CD14-positive monocyte (primary cell): ENCODE results near the gene MAP2K5. TPM values are rescaled to one million over a fixed set of nuclear protein-coding genes. Genes with fewer than 3 reads are reported as not detected.

Experiments used
- DNase-seq, 3 donors: peaks; one replicate each; pipeline ENCODE4 v3.0.0-alpha.2; 2011 to 2022
- H2AFZ ChIP-seq: 2 replicates; pipeline ENCODE4 v1.6.0; 2012; ENCODE audit warnings: mild to moderate bottlenecking, low read depth, low read length, inconsistent platforms; ENCODE audit not compliant: insufficient read depth, poor library complexity, severe bottlenecking
- H3K27ac ChIP-seq, 2 donors: 1 replicate in 1 of 2; 2 replicates in 1 of 2; pipeline ENCODE4 v1.5.1; 2012 to 2013; ENCODE audit warnings: low read length in 2 of 2, control low read depth in 1 of 2, inconsistent platforms in 1 of 2, low read depth in 1 of 2, mild to moderate bottlenecking in 1 of 2
- H3K27me3 ChIP-seq, 2 donors: one replicate each; pipeline versions ENCODE4 v1.6.0 to v1.6.1; 2011 to 2013; ENCODE audit warnings: low read length in 2 of 2; ENCODE audit not compliant: control insufficient read depth in 2 of 2, insufficient read depth in 2 of 2
- H3K36me3 ChIP-seq, 2 donors: replicated peaks in 1 of 2; 1 replicate in 1 of 2; 2 replicates in 1 of 2; pipeline versions ENCODE4 v1.5.1 to v1.6.1; 2012 to 2013; ENCODE audit warnings: low read length in 2 of 2, control low read depth in 1 of 2, inconsistent platforms in 1 of 2, mild to moderate bottlenecking in 1 of 2; ENCODE audit not compliant: insufficient read depth in 2 of 2, control insufficient read depth in 1 of 2
- H3K4me1 ChIP-seq, 2 donors: 1 replicate in 1 of 2; 2 replicates in 1 of 2; pipeline versions ENCODE4 v1.5.1 to v1.6.1; 2012 to 2013; ENCODE audit warnings: low read length in 2 of 2, control low read depth in 1 of 2, inconsistent platforms in 1 of 2, mild to moderate bottlenecking in 1 of 2, moderate library complexity in 1 of 2; ENCODE audit not compliant: insufficient read depth in 2 of 2, control insufficient read depth in 1 of 2
- H3K4me2 ChIP-seq: replicated peaks from 2 replicates; pipeline ENCODE3; 2012; ENCODE audit warnings: low read length, moderate library complexity, mild to moderate bottlenecking; ENCODE audit not compliant: poor library complexity, severe bottlenecking; ENCODE audit errors: extremely low read depth
- H3K4me3 ChIP-seq, 3 experiments: fragments of 200-600 bp in 1 of 3; sonication (generic) in 1 of 3; replicated peaks in 1 of 3; 1 replicate in 2 of 3; 2 replicates in 1 of 3; pipeline ENCODE4 v1.5.1; 2011 to 2013; ENCODE audit warnings: low read length in 3 of 3, mild to moderate bottlenecking in 3 of 3, control low read depth in 2 of 3, low read depth in 2 of 3, inconsistent platforms in 1 of 3, moderate library complexity in 1 of 3
- H3K79me2 ChIP-seq: 2 replicates; pipeline ENCODE4 v1.6.0; 2012; ENCODE audit warnings: mild to moderate bottlenecking, control low read depth, inconsistent platforms, low read length, moderate library complexity; ENCODE audit not compliant: insufficient read depth
- H3K9ac ChIP-seq: 2 replicates; pipeline ENCODE4 v1.6.0; 2017; ENCODE audit warnings: low read length, mild to moderate bottlenecking; ENCODE audit not compliant: insufficient read depth, poor library complexity, severe bottlenecking
- H3K9me3 ChIP-seq, 2 donors: replicated peaks in 1 of 2; 1 replicate in 1 of 2; 2 replicates in 1 of 2; pipeline versions ENCODE4 v1.5.1 to v1.6.1; 2012 to 2013; ENCODE audit warnings: low read length in 2 of 2, control low read depth in 1 of 2; ENCODE audit not compliant: control insufficient read depth in 1 of 2, insufficient read depth in 1 of 2
- H4K20me1 ChIP-seq: 2 replicates; pipeline ENCODE4 v1.6.0; 2012; ENCODE audit warnings: mild to moderate bottlenecking, low read length, control low read depth, moderate library complexity; ENCODE audit not compliant: insufficient read depth
- H3K27ac Mint-ChIP-seq, 7 donors: one replicate each; pipeline ENCODE4 v1.8.0; 2020; ENCODE audit warnings: mild to moderate bottlenecking in 7 of 7, mixed read lengths in 7 of 7, moderate library complexity in 6 of 7, inconsistent platforms in 2 of 7
- H3K27me3 Mint-ChIP-seq, 3 donors: one replicate each; pipeline ENCODE4 v1.8.0; 2021 to 2022; ENCODE audit warnings: low read depth in 3 of 3, mild to moderate bottlenecking in 3 of 3, mixed read lengths in 3 of 3, moderate library complexity in 3 of 3, inconsistent platforms in 1 of 3
- H3K36me3 Mint-ChIP-seq, 2 donors: one replicate each; pipeline ENCODE4 v1.8.0; 2020; ENCODE audit warnings: mixed read lengths in 2 of 2, inconsistent platforms in 1 of 2, mild to moderate bottlenecking in 1 of 2
- H3K4me1 Mint-ChIP-seq: one replicate; pipeline ENCODE4 v1.8.0; 2020; ENCODE audit warnings: mild to moderate bottlenecking, mixed read lengths
- H3K4me3 Mint-ChIP-seq, 2 donors: one replicate each; pipeline ENCODE4 v1.8.0; 2020; ENCODE audit warnings: mild to moderate bottlenecking in 2 of 2, mixed read lengths in 2 of 2, moderate library complexity in 1 of 2
- H3K9me3 Mint-ChIP-seq, 7 donors: one replicate each; pipeline ENCODE4 v1.8.0; 2020 to 2022; ENCODE audit warnings: mixed read lengths in 7 of 7, mild to moderate bottlenecking in 6 of 7, moderate library complexity in 6 of 7, inconsistent platforms in 2 of 7
- CTCF ChIP-seq: fragments of 200-600 bp; IDR thresholded peaks from one replicate; pipeline ENCODE4 v1.8.0; 2022; ENCODE audit warnings: antibody characterized with exemption, mild to moderate bottlenecking
- WGBS: methylation state at CpG from one replicate; pipeline ENCODE4 v1.1.5; 2013; ENCODE audit warnings: missing lambda C conversion rate; ENCODE audit not compliant: insufficient coverage; 5-methylcytosine and 5-hydroxymethylcytosine counted together
- intact Hi-C, 2 donors: fragments of 100-400 bp; cut with micrococcal nuclease; formaldehyde crosslinking; loops; one replicate each; pipeline versions ENCODE4 v1.15.0 to v1.15.1; 2023
- polyA plus RNA-seq, 3 donors: library from polyadenylated mRNA; depleted of rRNA in 1 of 3; unstranded in 2 of 3; stranded (reverse) in 1 of 3; fragments of 300-500 nt in 2 of 3; fragments of >200 nt in 1 of 3; fragmentation: Illumina TruSeq in 2 of 3; gene quantifications; 1 replicate in 2 of 3; 2 replicates in 1 of 3; pipeline ENCODE4 v1.2.3, GENCODE V29; 2012 to 2021

MAP2K5 gene
- polyA plus RNA-seq, 3 donors: 10.2 to 11.3 (median 10.6) TPM

GRCh38 chr15:67521783-67522568 is 20.5 kb upstream of the MAP2K5 start:
- DNase-seq: peak in 2 of 3 donors; percentile 12 to 20
- Histone ChIP-seq H3K9ac (peak overlapping the region; percentile 93), H3K4me1 (peaks cover 26 to 44% of the 10 kb centered on the region in 2 donors), H3K36me3 (peaks cover 3 to 12% of the 10 kb centered on the region in 2 donors), H4K20me1 (no peaks in the 10 kb centered on the region), H3K27me3 (no peaks in the 10 kb centered on the region), H3K79me2 (peaks cover 49% of the 10 kb centered on the region), H3K4me3 (peak overlapping the region; percentile 66 to 88 (median 67)), H3K27ac (peak overlapping the region; percentile 90 to 98), H2AFZ (peak overlapping the region; percentile 86), H3K4me2 (peak overlapping the region; percentile 95), H3K9me3 (no peaks in the 10 kb centered on the region)
- Mint-ChIP-seq H3K9me3 (no peaks in the 10 kb centered on the region), H3K27ac (peak overlapping the region; percentile 95 to 97 (median 96)), H3K27me3 (no peaks in the 10 kb centered on the region), H3K4me1 (peaks cover 28% of the 10 kb centered on the region), H3K4me3 (peak overlapping the region; percentile 91 to 92), H3K36me3 (peaks cover 5 to 7% of the 10 kb centered on the region in 2 donors)
- TF ChIP-seq CTCF: no peak
- intact Hi-C loops: loop anchor here (2.0 to 10.0 kb wide), 2 partner anchors 21 to 313 kb away; partner anchors contain the start of gene MAP2K5 (in 1 of the 2)
- WGBS: 1% methylated on average over 12 of the region's 23 CpGs

DNA sequence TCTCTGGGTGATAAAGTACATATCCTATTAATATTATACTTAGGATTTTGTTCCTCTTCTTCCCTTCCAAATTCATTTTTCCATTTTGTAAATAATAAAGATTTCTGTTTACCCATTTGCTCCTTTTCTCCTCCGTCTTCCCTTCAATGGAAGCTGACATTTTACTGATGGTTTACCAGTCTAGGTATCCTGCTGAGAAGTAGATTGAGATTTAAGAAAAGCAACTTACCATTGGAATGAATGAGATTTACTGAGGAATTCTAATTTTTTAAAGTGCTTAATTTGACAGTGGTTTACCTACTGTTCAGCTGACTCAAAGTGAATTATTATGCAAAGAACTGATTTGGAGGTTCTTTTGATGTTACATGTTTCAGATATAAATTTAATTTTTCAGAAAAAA is 19.2 kb upstream of the MAP2K5 start:
- no CpG with 5 or more reads among the region's 1 CpG for WGBS
- Histone ChIP-seq H4K20me1 (no peaks in the 10 kb centered on the region), H3K4me2 (no peak overlapping the region), H3K27ac (no peak overlapping the region), H2AFZ (no peak overlapping the region), H3K79me2 (peaks cover 49% of the 10 kb centered on the region), H3K4me3 (no peak overlapping the region), H3K4me1 (peaks cover 26 to 42% of the 10 kb centered on the region in 2 donors), H3K9ac (no peak overlapping the region), H3K27me3 (no peaks in the 10 kb centered on the region), H3K36me3 (peaks cover 10 to 26% of the 10 kb centered on the region in 2 donors), H3K9me3 (no peaks in the 10 kb centered on the region)
- no peak for DNase-seq
- no peak for TF ChIP-seq CTCF
- H3K9me3 Mint-ChIP-seq: no peaks in the 10 kb centered on the region
- intact Hi-C loops: loop anchor here (10.0 kb wide), 1 partner anchor 311 kb away; no protein-coding TSS in a partner anchor
- H3K27ac Mint-ChIP-seq: peak overlapping the region in 1 of 7 donors; percentile 46
- H3K4me3 Mint-ChIP-seq: no peak overlapping the region
- H3K4me1 Mint-ChIP-seq: peaks cover 28% of the 10 kb centered on the region
- H3K27me3 Mint-ChIP-seq: no peaks in the 10 kb centered on the region
- peaks cover 9 to 13% of the 10 kb centered on the region in 2 donors for H3K36me3 Mint-ChIP-seq
